Panc1 (cell line): ENCODE data around the gene NFX1. TPM values are rescaled to one million over a fixed set of nuclear protein-coding genes. Genes with fewer than 3 reads are reported as not detected.

ENCODE experiments used
- ATAC-seq: fragments of 200-7000 bp; cut with Tn5 transposase; 2 replicates; pipeline ENCODE4 v1.9.1; 2020; ENCODE audit warnings: mild to moderate bottlenecking, moderate library complexity
- BruUV-seq: library from RNA; stranded (reverse); fragments of 400-500 nt; replicated peaks from 2 replicates; lab custom pipeline; 2021; lab: Mats Ljungman, UMichigan
- CTCF ChIA-PET: fragments of 300-600 bp; sonication (Branson Sonifier 250); formaldehyde crosslinking; loops from one replicate; lab custom pipeline; 2022; ENCODE audit warnings: antibody characterized with exemption; lab: Charles Lee
- POLR2A ChIA-PET: fragments of 300-600 bp; sonication (Branson Sonifier 250); formaldehyde crosslinking; loops from one replicate; lab custom pipeline; 2022; ENCODE audit warnings: antibody characterized with exemption; lab: Charles Lee
- DNase-seq: peaks from one replicate; pipeline ENCODE4 v3.0.0-alpha.2; 2010; ENCODE audit warnings: low read depth, low spot score
- H3K27ac ChIP-seq: 2 replicates; pipeline ENCODE4 v1.5.1; 2011; ENCODE audit warnings: mild to moderate bottlenecking, low read length, inconsistent platforms
- H3K27me3 ChIP-seq: fragments of 200-500 bp; sonication (Bioruptor generic); 2 replicates; pipeline ENCODE4 v1.6.0; 2014; ENCODE audit warnings: low read length, inconsistent platforms; ENCODE audit not compliant: control insufficient read depth, insufficient read depth
- H3K36me3 ChIP-seq: fragments of 200-500 bp; sonication (Bioruptor generic); 2 replicates; pipeline ENCODE4 v1.5.1; 2014; ENCODE audit warnings: inconsistent platforms, mild to moderate bottlenecking, low read length, moderate library complexity; ENCODE audit not compliant: control insufficient read depth, insufficient read depth
- H3K4me1 ChIP-seq: 2 replicates; pipeline ENCODE4 v1.5.1; 2011; ENCODE audit warnings: inconsistent platforms, mild to moderate bottlenecking, low read length, moderate library complexity; ENCODE audit not compliant: control insufficient read depth, insufficient read depth
- H3K4me3 ChIP-seq, 2 experiments: 2 replicates each; pipeline ENCODE4 v1.5.1; 2011 to 2012; ENCODE audit warnings: low read depth in 2 of 2, low read length in 2 of 2, mild to moderate bottlenecking in 2 of 2, inconsistent platforms in 1 of 2, moderate library complexity in 1 of 2
- H3K9me3 ChIP-seq: fragments of 200-500 bp; sonication (Bioruptor generic); 2 replicates; pipeline ENCODE4 v1.5.1; 2014; ENCODE audit warnings: low read depth, mild to moderate bottlenecking, inconsistent platforms, low read length, moderate library complexity; ENCODE audit not compliant: control insufficient read depth, insufficient read depth
- POLR2AphosphoS5 ChIP-seq: IDR thresholded peaks from 2 replicates; pipeline ENCODE4 v1.6.1; 2012; ENCODE audit warnings: mild to moderate bottlenecking, low read depth, low read length, moderate library complexity
- SIN3A ChIP-seq: IDR thresholded peaks from 2 replicates; pipeline ENCODE4 v1.6.1; 2012; ENCODE audit warnings: low read depth, mild to moderate bottlenecking, low read length, moderate library complexity, borderline replicate concordance; ENCODE audit not compliant: insufficient read depth
- TCF7L2 ChIP-seq: IDR thresholded peaks from 2 replicates; pipeline ENCODE4 v1.6.1; 2011; ENCODE audit warnings: mild to moderate bottlenecking, low read depth, low read length, inconsistent platforms
- in situ Hi-C: cut with HindIII; loops from 2 replicates; pipeline ENCODE4 v1.10.0; 2016; ENCODE audit warnings: low sequenced_read_pairs, low pct_unique_long_range_greater_than_20kb
- intact Hi-C: fragments of 100-400 bp; cut with micrococcal nuclease; formaldehyde crosslinking; loops from one replicate; pipeline ENCODE4 v1.10.0; 2022; ENCODE audit not compliant: unreplicated experiment
- total RNA-seq: library from RNA; stranded (reverse); gene quantifications from one replicate; pipeline ENCODE4 v1.2.1, GENCODE V29; 2021; ENCODE audit not compliant: unreplicated experiment
- TF ChIP-seq, protein P1 (sequence below): fragments of 450-650 bp; IDR thresholded peaks from 2 replicates; pipeline ENCODE4 v1.5.1; 2017; ENCODE audit warnings: mild to moderate bottlenecking
- TF ChIP-seq, protein P2 (sequence below), 2 experiments: IDR thresholded peaks; 2 replicates each; pipeline ENCODE4 v1.6.1; 2011 to 2012; ENCODE audit warnings: low read depth in 2 of 2, control low read depth in 1 of 2, low read length in 1 of 2, mild to moderate bottlenecking in 1 of 2, moderate library complexity in 1 of 2; ENCODE audit not compliant: insufficient read depth in 1 of 2

Gene NFX1
- total RNA-seq, 1 experiment from 2014 or later, result 38.1 TPM

DNA sequence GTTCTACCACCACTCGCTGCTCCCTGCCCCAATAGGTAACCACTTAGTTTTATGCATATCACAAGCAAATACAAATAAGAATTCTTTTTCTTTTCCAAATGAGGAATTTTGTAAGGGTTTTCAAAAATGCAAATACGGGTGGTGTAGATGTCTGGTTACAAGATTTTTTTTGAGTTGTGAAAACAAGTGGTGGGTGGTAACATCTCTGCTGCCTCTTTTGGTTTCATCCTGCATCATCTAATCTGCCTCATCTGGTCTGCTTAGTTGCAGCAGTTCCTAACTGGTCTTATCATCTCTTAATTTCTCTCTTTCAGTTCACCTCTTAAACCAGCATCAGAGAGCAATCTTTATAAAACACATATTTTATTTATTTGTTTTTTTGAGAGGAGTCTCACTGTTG lies 5.3 kb downstream of the NFX1 start:
- Histone ChIP-seq H3K27ac (no peak overlapping the region), H3K4me1 (peaks cover 19% of the 10 kb centered on the region), H3K4me3 (no peak overlapping the region), H3K36me3 (peaks cover 28% of the 10 kb centered on the region), H3K9me3 (no peaks in the 10 kb centered on the region), H3K27me3 (no peaks in the 10 kb centered on the region)
- DNase-seq (no peak), ATAC-seq (no peak)
- ChIA-PET CTCF (no interaction called here), POLR2A (no interaction called here)
- no peak for TF ChIP-seq SIN3A
- TF ChIP-seq, protein P1, sequence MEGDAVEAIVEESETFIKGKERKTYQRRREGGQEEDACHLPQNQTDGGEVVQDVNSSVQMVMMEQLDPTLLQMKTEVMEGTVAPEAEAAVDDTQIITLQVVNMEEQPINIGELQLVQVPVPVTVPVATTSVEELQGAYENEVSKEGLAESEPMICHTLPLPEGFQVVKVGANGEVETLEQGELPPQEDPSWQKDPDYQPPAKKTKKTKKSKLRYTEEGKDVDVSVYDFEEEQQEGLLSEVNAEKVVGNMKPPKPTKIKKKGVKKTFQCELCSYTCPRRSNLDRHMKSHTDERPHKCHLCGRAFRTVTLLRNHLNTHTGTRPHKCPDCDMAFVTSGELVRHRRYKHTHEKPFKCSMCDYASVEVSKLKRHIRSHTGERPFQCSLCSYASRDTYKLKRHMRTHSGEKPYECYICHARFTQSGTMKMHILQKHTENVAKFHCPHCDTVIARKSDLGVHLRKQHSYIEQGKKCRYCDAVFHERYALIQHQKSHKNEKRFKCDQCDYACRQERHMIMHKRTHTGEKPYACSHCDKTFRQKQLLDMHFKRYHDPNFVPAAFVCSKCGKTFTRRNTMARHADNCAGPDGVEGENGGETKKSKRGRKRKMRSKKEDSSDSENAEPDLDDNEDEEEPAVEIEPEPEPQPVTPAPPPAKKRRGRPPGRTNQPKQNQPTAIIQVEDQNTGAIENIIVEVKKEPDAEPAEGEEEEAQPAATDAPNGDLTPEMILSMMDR, result no peak
- TF ChIP-seq, protein P2, sequence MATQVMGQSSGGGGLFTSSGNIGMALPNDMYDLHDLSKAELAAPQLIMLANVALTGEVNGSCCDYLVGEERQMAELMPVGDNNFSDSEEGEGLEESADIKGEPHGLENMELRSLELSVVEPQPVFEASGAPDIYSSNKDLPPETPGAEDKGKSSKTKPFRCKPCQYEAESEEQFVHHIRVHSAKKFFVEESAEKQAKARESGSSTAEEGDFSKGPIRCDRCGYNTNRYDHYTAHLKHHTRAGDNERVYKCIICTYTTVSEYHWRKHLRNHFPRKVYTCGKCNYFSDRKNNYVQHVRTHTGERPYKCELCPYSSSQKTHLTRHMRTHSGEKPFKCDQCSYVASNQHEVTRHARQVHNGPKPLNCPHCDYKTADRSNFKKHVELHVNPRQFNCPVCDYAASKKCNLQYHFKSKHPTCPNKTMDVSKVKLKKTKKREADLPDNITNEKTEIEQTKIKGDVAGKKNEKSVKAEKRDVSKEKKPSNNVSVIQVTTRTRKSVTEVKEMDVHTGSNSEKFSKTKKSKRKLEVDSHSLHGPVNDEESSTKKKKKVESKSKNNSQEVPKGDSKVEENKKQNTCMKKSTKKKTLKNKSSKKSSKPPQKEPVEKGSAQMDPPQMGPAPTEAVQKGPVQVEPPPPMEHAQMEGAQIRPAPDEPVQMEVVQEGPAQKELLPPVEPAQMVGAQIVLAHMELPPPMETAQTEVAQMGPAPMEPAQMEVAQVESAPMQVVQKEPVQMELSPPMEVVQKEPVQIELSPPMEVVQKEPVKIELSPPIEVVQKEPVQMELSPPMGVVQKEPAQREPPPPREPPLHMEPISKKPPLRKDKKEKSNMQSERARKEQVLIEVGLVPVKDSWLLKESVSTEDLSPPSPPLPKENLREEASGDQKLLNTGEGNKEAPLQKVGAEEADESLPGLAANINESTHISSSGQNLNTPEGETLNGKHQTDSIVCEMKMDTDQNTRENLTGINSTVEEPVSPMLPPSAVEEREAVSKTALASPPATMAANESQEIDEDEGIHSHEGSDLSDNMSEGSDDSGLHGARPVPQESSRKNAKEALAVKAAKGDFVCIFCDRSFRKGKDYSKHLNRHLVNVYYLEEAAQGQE (IDR thresholded peaks at IDR 0.05; ENCODE audit: insufficient read depth in 1 of 2, low read depth in 2 of 2, low read length in 1 of 2), result no peak
- no TSS peak for BruUV-seq
- in situ Hi-C loops (no loop called here), intact Hi-C loops (no loop called here)

DNA sequence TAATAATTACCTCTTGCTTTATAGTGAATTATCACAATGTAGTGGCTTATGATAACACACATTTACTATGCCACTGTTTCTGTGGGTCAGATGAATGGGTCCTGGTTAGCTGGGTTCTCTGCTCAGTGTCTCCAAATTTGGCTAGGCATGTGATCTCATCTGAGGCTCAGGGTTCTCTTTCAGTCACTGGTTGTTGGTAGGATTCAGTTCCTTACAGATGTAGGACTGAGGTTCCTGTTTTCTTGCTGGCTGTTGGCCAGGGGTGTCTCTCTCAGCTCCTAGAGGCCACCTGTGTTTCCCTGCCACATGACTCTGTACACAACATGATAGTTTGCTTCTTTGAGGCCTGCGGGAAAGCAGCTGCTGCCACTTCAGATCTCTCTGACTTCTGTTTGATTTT lies 7.1 kb downstream of the NFX1 start:
- BruUV-seq, result no TSS peak
- peaks cover 34% of the 10 kb centered on the region for H3K36me3 ChIP-seq
- H3K27me3 ChIP-seq, result no peaks in the 10 kb centered on the region
- DNase-seq (no peak), ATAC-seq (no peak)
- no peak overlapping the region for H3K4me3 ChIP-seq
- intact Hi-C loops, result no loop called here
- ChIA-PET CTCF (no interaction called here), POLR2A (interaction anchor here (0.6 kb wide), 1 partner anchor 698 kb away, joined by 3 read pairs; no protein-coding TSS in a partner anchor)
- peaks cover 6% of the 10 kb centered on the region for H3K4me1 ChIP-seq
- no peak for TF ChIP-seq TCF7L2
- no peak for TF ChIP-seq POLR2AphosphoS5
- TF ChIP-seq, protein P2 (IDR thresholded peaks at IDR 0.05; ENCODE audit: insufficient read depth in 1 of 2, low read depth in 2 of 2, low read length in 1 of 2), result no peak
- TF ChIP-seq, protein P1, result no peak
- TF ChIP-seq SIN3A, result no peak
- no peaks in the 10 kb centered on the region for H3K9me3 ChIP-seq
- H3K27ac ChIP-seq, result no peak overlapping the region
- in situ Hi-C loops, result no loop called here
